Spleen (tissue), 3 donors: ENCODE measurements around the gene BAIAP2L1.

Experiments used
- POLR2A ChIP-seq, 3 donors: fragments of 450-650 bp; IDR thresholded peaks; one replicate each; pipeline ENCODE4 v1.5.1; 2017; ENCODE audit warnings: antibody characterized with exemption in 3 of 3, mild to moderate bottlenecking in 1 of 3
- POLR2AphosphoS5 ChIP-seq, 3 donors: sonication (generic); formaldehyde crosslinking; IDR thresholded peaks; one replicate each; pipeline ENCODE4 v1.5.1; 2017; ENCODE audit warnings: antibody characterized with exemption in 3 of 3

DNA sequence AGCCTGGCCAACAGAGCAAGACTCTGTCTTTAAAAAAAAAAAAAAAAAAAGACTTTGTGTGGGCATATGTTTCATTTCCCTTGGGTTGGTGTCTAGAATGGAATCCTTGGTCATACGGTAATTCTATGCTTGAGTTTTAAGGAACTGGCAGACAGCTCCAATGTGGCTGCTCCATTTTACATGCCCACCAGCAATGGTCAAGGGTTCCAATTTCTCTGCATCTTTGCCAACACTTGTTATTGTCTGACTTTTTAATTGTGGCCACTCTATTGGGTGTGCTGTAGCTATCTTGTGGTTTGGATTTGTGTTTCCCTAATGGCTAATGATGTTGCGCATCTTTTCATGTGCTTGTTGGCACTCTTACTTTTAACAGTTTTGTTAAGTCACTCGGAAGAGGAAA is 61.8 kb downstream of the BAIAP2L1 start:
- TF ChIP-seq POLR2A (IDR thresholded peaks at IDR 0.05) (no peak), POLR2AphosphoS5 (IDR thresholded peaks at IDR 0.05) (no peak)
